Transverse colon (tissue), 4 donors: ENCODE measurements around the gene SLC7A6OS. TPM values are rescaled to one million over a fixed set of nuclear protein-coding genes. Genes with fewer than 3 reads are reported as not detected.

Experiments used
- DNase-seq: peaks from one replicate; pipeline ENCODE4 v3.0.0-alpha.2; 2019
- H3K27ac ChIP-seq, 4 donors: fragments of 200-600 bp; sonication (generic); 2 replicates each; pipeline ENCODE4 v1.5.1; 2016 to 2018; ENCODE audit warnings: inconsistent platforms in 4 of 4
- H3K27me3 ChIP-seq: fragments of 200-600 bp; sonication (generic); 2 replicates; pipeline ENCODE4 v1.5.1; 2017; ENCODE audit warnings: inconsistent platforms
- H3K36me3 ChIP-seq, 4 donors: fragments of 200-600 bp; sonication (generic); 2 replicates each; pipeline ENCODE4 v1.5.1; 2017 to 2019; ENCODE audit warnings: inconsistent platforms in 4 of 4
- H3K4me1 ChIP-seq, 4 donors: fragments of 200-600 bp; sonication (generic); 2 replicates each; pipeline ENCODE4 v1.5.1; 2017 to 2020; ENCODE audit warnings: inconsistent platforms in 4 of 4
- H3K4me3 ChIP-seq, 4 donors: fragments of 200-600 bp; sonication (generic); 1 replicate in 1 of 4; 2 replicates in 3 of 4; pipeline versions ENCODE4 v1.5.1 to v1.6.1; 2017 to 2019; ENCODE audit warnings: inconsistent platforms in 4 of 4
- H3K9me3 ChIP-seq, 2 donors: fragments of 200-600 bp; sonication (generic); 2 replicates each; pipeline ENCODE4 v1.5.1; 2017 to 2019; ENCODE audit warnings: inconsistent platforms in 2 of 2
- EP300 ChIP-seq: sonication (generic); formaldehyde crosslinking; IDR thresholded peaks from one replicate; pipeline ENCODE4 v1.6.1; 2017; ENCODE audit warnings: antibody characterized with exemption, low read depth
- POLR2A ChIP-seq: fragments of 450-650 bp; IDR thresholded peaks from one replicate; pipeline ENCODE4 v1.6.1; 2016; ENCODE audit warnings: antibody characterized with exemption, mild to moderate bottlenecking, moderate library complexity
- POLR2AphosphoS5 ChIP-seq, 3 donors: sonication (generic); formaldehyde crosslinking; IDR thresholded peaks; one replicate each; pipeline ENCODE4 v1.6.1; 2016; ENCODE audit warnings: antibody characterized with exemption in 3 of 3
- WGBS, 2 donors: methylation state at CpG; one replicate each; pipeline ENCODE4 v1.1.5; 2018; ENCODE audit warnings: low coverage in 1 of 2; 5-methylcytosine and 5-hydroxymethylcytosine counted together
- in situ Hi-C, 4 donors: fragments of 200-750 bp; cut with MboI; loops; one replicate each; pipeline versions ENCODE4 v1.15.0 to v1.15.1; 2017; ENCODE audit warnings: low sequenced_read_pairs in 3 of 4, low pct_ligation_motif_present in 1 of 4, low pct_unique_long_range_greater_than_20kb in 1 of 4
- intact Hi-C: fragments of 100-400 bp; cut with DNase I; formaldehyde crosslinking; loops from one replicate; pipeline ENCODE4 v1.15.1; 2023; ENCODE audit warnings: low total_unique reads
- total RNA-seq, 4 donors: library from RNA; depleted of rRNA; stranded (reverse); fragments of >200 nt; gene quantifications; one replicate each; pipeline ENCODE4 v1.1.0, GENCODE V29; 2016
- TF ChIP-seq, protein P1 (sequence below), 5 experiments: fragments of 200-600 bp in 3 of 5; fragments of 450-650 bp in 2 of 5; sonication (generic) in 3 of 5; IDR thresholded peaks; 1 replicate in 2 of 5; 2 replicates in 3 of 5; pipeline ENCODE4 v1.5.1; 2016 to 2017; ENCODE audit warnings: antibody characterized with exemption in 5 of 5, inconsistent platforms in 3 of 5, mild to moderate bottlenecking in 2 of 5, moderate library complexity in 1 of 5

Gene SLC7A6OS
- total RNA-seq, 4 donors from 2014 or later: 7.8 to 49.0 (median 15.3) TPM

- peak overlapping the region in 1 of 4 donors; percentile 60 for H3K27ac ChIP-seq
- TF ChIP-seq EP300 (no peak), POLR2AphosphoS5 (IDR thresholded peaks at IDR 0.05) (no peak), POLR2A (no peak)
- TF ChIP-seq, protein P1, sequence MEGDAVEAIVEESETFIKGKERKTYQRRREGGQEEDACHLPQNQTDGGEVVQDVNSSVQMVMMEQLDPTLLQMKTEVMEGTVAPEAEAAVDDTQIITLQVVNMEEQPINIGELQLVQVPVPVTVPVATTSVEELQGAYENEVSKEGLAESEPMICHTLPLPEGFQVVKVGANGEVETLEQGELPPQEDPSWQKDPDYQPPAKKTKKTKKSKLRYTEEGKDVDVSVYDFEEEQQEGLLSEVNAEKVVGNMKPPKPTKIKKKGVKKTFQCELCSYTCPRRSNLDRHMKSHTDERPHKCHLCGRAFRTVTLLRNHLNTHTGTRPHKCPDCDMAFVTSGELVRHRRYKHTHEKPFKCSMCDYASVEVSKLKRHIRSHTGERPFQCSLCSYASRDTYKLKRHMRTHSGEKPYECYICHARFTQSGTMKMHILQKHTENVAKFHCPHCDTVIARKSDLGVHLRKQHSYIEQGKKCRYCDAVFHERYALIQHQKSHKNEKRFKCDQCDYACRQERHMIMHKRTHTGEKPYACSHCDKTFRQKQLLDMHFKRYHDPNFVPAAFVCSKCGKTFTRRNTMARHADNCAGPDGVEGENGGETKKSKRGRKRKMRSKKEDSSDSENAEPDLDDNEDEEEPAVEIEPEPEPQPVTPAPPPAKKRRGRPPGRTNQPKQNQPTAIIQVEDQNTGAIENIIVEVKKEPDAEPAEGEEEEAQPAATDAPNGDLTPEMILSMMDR (IDR thresholded peaks at IDR 0.05): no peak
- no peaks in the 10 kb centered on the region for H3K9me3 ChIP-seq
- no peak overlapping the region for H3K4me3 ChIP-seq
- H3K27me3 ChIP-seq: no peaks in the 10 kb centered on the region
- intact Hi-C loops (no loop called here), in situ Hi-C loops (no loop called here)
- H3K36me3 ChIP-seq: no peaks in the 10 kb centered on the region
- WGBS, 2 donors: 88% methylated on average over 4 of the region's 4 CpGs; no CpG with 5 or more reads in 1 of the 2 donors
- no peak for DNase-seq
- peaks cover 0 to 46% (median 14%) of the 10 kb centered on the region in 4 donors for H3K4me1 ChIP-seq
Measured at GRCh38 chr16:68274441-68274840, 36.3 kb downstream of the SLC7A6OS start.

GRCh38 chr16:68273896-68274295 is 36.9 kb downstream of the SLC7A6OS start:
- H3K36me3 ChIP-seq: no peaks in the 10 kb centered on the region
- in situ Hi-C loops: no loop called here
- no peaks in the 10 kb centered on the region for H3K27me3 ChIP-seq
- 66 to 84% methylated on average over 4 to 8 of the region's 8 CpGs for WGBS, 2 donors
- no peaks in the 10 kb centered on the region for H3K9me3 ChIP-seq
- intact Hi-C loops: no loop called here
- peaks cover 0 to 48% (median 16%) of the 10 kb centered on the region in 4 donors for H3K4me1 ChIP-seq
- no peak overlapping the region for H3K4me3 ChIP-seq
- no peak for TF ChIP-seq EP300
- TF ChIP-seq, protein P1 (IDR thresholded peaks at IDR 0.05): no peak
- TF ChIP-seq POLR2AphosphoS5 (IDR thresholded peaks at IDR 0.05): no peak
- TF ChIP-seq POLR2A: no peak
- H3K27ac ChIP-seq: no peak overlapping the region
- no peak for DNase-seq

DNA sequence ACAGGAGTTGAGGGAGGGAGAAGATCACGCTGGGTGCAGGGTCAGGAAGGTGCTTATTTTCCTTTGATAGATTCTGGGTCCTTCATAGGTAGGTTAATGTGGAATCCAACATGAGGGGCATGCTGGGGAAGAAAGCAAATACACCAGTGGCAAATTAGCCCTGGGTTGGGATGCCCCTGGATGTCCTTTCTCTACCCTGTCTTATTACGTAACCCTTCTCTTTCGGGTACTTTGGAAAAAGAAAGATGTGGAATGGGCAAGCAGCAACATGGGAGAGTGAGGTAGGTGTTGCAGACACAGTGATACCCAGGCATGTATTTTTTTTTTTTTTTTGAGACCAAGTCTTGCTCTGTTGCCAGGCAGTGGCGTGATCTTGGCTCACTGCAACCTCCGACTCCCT is 37.3 kb downstream of the SLC7A6OS start:
- peaks cover 0 to 53% (median 17%) of the 10 kb centered on the region in 4 donors for H3K4me1 ChIP-seq
- 94% methylated on average over 5 of the region's 5 CpGs; no CpG with 5 or more reads in 1 of the 2 donors for WGBS, 2 donors
- intact Hi-C loops: no loop called here
- TF ChIP-seq EP300: no peak
- TF ChIP-seq, protein P1 (IDR thresholded peaks at IDR 0.05): no peak
- TF ChIP-seq POLR2A: no peak
- no peak for TF ChIP-seq POLR2AphosphoS5 (IDR thresholded peaks at IDR 0.05)
- H3K36me3 ChIP-seq: no peaks in the 10 kb centered on the region
- H3K4me3 ChIP-seq: no peak overlapping the region
- in situ Hi-C loops: no loop called here
- H3K9me3 ChIP-seq: no peaks in the 10 kb centered on the region
- peak overlapping the region in 1 of 4 donors; percentile 62 for H3K27ac ChIP-seq
- DNase-seq: no peak
- H3K27me3 ChIP-seq: no peaks in the 10 kb centered on the region

DNA sequence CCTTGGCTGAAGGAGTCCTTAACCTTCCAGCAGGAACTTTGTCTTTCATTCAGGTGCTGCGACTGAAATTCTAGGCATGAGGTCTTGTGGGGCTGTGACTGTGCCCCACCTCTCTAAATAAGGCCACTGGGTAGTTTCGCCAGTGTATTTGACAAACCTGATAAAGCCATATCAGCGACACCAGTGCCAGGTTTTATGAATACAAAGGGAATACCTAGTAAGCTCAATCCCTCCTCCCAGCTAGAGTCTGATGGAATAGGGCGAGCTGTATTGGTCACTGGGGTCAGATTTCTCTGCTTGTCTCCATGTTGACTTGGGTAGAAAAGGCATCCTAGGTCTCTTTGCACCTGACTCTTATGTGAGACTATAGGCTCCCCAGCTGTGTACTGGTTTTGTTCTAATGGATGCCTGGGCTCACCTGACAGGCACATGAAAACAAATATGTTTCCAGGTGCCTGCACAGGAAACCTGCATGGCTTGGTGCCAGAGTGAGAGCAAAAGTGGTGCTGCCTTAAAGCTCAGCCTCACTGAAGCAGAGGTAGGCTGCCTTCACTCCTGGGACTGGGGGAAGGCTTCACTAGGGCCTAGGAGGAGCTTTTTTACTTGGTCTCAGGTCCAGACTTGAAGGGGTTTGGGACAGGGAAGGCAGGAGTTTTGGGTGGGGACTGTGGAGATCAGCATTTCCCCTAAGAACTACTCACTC is 38.1 kb downstream of the SLC7A6OS start:
- peak; percentile 55 for DNase-seq
- TF ChIP-seq, protein P1 (IDR thresholded peaks at IDR 0.05): no peak
- TF ChIP-seq POLR2AphosphoS5 (IDR thresholded peaks at IDR 0.05) (no peak), EP300 (no peak), POLR2A (no peak)
- 28 to 62% methylated on average over 4 of the region's 4 CpGs for WGBS, 2 donors
- H3K9me3 ChIP-seq: no peaks in the 10 kb centered on the region
- H3K27ac ChIP-seq: peak overlapping the region; percentile 4 to 64 (median 60)
- in situ Hi-C loops: no loop called here
- intact Hi-C loops: no loop called here
- peaks cover 6 to 61% (median 24%) of the 10 kb centered on the region in 4 donors for H3K4me1 ChIP-seq
- H3K36me3 ChIP-seq: no peaks in the 10 kb centered on the region
- no peak overlapping the region for H3K4me3 ChIP-seq
- H3K27me3 ChIP-seq: no peaks in the 10 kb centered on the region
